HG02884 (cell line): Measurements from ENCODE around the gene EDC4.
"Not testable (repeated sequence)": the region's sequence is repeated elsewhere in the genome, so short reads cannot be mapped to it uniquely, and the experiment has no call there.

ENCODE experiments used
- ATAC-seq: cut with Tn5 transposase; IDR thresholded peaks from one replicate; pipeline ENCODE4 v1.9.1; 2021; ENCODE audit warnings: mild to moderate bottlenecking, moderate library complexity; ENCODE audit not compliant: unreplicated experiment

EDC4 gene

DNA sequence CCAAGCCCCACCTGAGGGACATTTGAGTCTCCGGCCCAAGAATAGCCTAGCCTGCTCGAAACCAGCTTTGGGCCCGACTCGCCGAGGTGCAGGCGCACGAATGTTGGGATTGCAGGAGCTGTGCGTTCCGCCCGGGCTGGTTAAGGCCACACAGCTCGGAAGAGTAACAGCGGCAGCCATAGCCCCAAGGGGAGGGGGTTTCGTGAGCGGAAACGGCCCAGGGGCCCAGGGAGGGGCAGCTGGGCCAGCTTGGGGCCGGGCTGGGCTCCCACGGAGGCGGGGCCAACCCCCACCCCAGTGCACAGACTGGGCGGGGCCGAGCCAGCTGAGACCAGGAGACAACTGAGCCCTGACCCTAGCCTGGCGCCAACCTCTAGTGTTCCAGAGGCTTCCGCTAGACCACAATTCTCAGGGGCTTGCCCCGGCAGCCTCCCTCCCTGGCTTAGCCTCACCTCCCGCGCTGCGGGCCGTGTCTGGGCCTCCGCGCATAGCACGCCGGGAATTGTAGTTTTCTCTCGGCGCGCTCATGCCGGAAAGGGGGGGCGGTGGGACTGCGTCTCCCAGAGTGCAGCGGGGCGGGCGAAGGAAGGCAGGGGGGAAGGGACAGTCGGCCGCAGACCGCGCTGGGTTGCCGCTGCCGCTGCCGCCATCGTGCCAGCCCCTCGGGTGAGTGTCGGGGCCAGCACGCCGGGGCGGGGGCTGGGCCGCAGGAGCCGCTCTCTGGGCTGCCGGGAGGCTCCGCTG is 26.4 kb upstream of the EDC4 start, which contains the start of gene NUTF2:
TSS of gene NUTF2 (plus strand) at position 614 of the 744 bp plus-strand sequence. CDS start 18,198 bp downstream, outside the sequence.
- peak; percentile 55 for ATAC-seq

DNA sequence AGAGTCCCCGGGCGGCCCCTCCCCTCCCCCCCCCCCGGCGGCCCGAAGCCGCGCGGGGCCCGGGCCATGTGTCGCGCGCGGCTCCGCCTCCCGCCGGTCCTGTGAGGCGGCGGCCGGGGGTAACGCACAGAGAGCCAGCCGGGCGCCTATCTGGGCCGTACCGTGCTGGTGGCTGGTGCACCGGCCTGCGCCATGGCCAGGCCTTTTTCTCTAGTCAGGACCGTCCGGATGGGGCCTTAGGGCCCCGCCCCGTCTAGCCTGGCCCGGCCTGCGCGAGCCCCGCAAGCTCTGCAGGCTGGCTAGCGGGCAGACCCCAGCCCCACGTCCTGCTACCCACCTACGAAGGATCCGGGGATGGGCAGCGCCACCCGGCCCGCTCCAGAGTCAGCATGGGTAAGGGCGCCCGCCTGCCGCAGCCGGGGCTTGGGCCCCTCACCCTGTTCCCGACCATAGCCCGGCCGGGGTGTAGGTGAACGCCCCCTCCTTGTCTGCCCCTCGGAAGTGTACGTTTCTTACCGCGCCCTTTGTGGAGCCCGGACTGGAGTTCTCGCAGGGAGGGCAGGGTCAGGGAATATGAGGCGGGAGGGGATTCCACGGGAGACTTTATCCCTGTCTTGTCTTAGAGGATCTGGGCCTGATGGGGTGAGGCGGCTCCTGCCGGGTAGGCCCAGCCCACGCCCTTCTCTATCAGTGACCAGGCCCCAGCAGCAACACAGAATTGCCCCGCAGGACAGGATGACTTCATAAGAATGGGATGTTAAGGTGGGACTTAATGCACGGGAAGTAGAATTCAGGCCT is 25.6 kb upstream of the EDC4 start, which contains the start of gene CENPT:
TSS of gene CENPT (minus strand) at position 630 of the 798 bp plus-strand sequence. CDS start 13,834 bp downstream, outside the sequence.
- peak; percentile 36 for ATAC-seq

DNA sequence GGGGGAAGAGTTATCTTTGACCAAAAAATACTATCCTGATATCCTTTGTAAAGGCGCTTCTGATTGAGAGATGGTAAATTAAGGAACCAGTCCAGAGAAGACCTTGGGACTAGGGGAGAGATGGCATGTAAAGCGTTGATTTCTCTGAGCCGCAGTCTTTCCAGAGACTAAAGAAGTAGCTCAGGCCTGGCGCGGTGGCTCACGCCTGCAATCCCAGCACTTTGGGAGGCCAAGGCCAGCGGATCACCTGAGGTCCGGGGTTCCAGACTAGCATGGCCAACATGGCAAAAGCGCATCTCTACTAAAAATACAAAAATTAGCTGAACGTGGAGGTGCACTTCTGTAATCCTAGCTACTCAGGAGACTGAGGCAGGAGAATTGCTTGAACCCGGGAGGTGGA is 24.7 kb upstream of the EDC4 start:
- no peak for ATAC-seq

DNA sequence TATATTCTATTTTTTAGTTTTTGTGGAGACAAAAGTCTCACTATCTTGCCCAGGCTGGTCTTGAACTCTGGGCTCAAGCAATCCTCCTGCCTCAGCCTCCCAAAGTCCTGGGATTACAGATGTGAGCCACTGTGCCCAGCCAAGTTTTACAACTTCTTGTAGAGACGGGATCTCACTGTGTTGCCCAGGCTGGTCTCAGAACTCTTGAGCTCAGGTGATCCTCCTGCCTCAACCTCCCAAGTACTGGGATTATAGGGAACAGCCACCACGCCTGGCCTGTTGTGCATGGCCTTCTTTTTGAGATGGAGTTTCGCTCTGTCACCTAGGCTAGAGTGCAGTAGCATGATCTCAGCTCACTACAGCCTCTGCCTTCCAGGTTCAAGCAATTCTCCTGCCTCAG is 19.2 kb upstream of the EDC4 start:
- no peak for ATAC-seq

DNA sequence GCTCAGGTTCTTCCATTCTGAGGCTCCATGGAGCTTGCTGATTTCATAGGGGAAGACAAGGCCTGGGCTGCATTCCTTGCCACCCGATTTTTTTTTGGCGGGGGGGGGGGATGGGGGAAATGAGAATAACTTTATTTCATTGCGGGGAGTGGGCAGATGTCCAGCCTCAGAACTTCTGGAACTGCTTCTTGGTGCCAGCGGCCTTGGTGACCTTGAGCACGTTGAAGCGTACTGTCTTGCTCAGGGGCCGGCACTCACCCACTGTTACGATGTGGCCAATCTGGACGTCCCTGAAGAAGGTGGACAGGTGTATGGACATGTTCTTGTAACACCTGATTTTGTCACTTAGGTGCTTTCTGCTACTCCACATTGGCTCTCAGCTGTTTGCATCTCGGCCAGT is 17.1 kb upstream of the EDC4 start:
- no peak for ATAC-seq

DNA sequence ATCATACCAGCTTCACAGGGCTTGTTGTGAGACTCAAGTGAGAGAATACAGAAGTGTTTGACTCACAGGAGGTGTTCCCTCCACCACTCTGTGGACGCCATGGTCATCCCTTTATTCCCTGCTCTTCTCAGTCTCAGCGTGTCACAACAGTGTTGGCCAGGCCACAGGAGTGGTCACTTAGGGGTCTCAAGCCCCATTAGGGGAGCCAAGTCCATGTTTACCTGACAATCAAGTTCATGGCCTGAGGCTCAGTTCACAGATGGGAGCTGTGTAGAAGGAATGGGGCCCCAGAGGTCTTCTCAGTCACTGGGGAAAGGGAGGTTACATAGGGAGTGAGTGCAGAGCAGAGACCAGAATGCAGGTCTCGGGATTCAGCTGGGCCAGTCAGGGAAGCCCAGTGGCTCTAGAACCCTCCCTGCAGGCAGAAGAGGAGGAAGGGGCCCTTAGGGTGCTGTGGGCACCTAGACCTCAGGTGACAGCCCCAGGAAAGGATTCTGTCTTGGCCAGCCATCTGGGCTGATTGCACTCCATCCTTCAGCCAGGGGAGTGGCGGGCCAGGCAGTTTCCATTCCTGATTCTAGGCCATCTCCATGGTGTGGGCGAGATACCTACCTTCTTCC is 15.8 kb upstream of the EDC4 start:
- no peak for ATAC-seq

DNA sequence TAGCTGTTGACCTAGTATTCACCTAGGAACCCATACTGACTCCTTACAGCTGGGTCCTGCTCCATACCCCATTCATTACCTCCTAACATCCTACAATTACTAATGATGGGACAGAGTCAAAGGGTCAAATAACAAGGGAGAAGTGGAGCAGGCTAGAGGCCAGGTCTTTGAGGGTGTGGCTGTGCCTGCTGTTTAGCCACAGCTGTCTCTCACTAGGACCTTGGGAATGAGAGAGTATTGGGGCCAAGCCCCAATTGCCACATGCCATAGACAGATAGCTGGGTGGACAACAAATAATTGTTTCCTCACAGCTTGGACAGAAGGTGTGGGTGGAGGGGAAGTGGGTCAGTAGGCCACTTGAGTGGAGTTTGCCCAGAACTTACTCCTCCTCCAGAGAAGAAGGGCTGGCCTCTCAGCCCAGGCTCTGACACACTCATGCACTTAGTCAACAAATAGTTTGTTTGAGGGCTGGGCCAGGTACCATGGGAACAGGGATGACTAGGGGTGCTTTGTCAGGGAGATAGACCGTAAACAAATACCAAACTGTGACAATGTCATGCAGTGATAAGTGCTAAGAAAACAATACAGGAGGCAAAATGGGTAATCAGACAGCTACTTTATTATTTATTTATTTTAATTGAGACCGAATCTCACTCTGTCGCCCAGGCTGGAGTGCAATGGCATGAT is 15.2 kb upstream of the EDC4 start:
- no peak for ATAC-seq

DNA sequence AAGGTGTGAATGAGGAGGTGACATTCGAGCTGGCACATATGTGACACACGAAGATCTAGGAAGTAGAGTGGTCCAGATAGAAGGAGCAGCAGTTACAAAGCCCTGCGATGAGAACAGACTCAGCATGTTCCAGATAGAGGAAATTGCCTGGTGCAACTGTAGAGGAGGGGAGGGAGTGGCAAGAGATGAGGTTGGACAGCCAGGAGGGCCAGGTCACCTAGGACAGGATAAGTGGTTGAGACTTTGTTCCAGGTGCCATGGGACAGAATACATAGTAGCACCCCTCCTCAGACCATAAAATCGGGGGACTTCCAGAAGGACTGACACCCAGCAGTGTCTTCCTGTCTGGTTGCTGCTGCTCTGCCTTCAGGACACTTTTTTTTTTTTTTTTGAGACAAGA is 14.4 kb upstream of the EDC4 start:
- no peak for ATAC-seq

DNA sequence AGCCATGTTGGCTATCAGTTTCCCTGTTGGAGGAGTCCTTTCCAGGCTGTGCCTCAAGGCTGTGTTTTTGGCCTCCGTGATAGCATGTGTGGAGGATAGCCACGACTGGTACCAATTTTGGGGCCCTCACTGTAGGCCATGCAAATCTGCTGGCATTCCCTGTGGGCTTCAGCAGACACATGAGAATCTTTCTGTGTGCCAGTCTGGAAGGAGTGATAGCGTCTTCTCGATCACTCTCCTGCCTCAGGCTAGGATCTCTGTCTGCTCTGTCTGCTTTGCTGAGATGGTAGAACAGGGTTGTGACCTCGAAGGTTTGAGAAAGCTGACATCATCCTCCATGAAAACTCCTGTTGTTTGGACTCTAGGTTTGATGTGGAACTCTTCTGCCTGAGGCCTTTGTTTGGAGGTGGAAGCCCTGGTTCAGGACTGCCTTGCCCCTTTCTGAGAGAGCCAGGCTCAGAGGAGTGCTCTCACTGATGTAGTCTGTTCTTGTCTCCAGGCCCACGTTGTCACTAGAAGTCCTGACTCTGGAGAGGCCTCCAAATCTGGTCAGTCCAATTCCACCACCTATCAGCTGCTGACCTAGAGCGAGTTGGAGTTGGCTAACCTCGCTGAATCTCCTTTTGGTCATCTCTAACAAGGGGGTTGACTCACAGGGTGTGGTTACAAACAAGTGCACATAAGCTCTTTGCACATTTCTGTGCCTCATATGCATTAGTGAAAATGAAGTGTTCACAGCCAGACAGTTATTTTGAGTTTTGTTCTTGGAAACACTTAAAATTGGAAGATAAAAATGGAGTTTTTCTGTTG is 12.1 kb upstream of the EDC4 start:
- no peak for ATAC-seq

DNA sequence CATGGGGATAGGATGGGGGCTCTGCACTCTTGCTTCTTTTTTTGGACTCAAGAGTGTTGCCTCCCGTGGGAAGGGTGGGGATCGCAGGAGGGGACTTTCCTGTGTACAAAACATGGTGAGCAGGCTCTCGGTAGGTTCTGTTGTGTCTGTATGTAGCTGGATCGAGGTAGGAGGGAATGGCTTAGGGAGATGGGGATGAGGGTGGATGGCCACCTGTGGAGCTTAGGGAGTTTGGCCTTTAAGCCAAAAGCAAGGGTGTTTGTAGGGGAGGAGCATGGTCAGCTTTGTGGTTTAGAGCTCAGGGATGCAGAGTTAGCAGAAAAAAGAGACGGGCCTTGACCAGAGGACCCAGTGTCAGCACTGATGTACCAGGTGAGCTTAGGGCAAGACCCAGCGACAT is 11.0 kb upstream of the EDC4 start:
- ATAC-seq = no peak

DNA sequence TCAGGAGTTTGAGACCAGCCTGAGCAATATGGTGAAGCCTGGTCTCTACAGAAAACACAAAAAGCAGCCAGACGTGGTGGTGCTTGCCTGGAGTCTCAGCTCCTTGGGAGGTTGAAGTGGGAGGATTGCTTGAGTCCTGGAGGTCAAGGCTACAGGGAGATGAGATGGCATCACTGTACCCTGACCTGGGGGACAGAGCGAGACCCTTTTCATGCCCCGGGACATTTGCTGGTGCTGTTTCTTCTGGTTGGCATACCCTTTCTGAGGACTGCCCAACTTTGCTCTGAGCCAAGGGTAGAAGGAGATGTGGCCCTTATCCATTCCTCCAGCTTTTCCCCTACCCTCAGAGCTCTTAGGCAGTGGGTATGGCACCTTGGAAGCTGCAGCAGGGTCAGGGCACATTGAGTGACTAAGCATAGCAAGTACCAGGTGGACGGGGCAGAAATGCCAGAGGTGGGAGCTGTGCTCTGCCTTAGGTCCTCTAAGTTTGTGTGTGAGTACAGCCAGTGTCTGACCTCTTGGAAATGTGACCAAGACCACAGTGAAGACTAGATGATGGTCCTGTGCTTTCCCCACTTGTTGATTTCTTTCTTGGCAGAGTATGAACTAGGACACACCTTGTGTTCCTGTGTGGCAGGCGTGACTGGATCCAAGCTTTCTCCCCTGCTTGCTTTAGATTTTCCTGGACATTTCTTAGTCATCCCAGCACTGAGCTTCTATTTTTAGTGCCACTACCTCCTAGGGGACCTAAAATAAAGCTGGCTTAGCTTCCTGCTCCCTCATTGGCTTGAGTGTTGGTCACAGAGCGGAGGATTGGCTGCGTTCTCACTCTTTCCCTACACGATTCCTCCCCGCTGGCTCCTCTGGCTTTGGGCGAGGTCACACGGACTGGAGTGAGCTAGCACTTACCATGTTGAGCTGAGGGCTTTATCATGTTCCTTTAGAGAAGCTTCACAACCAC is 9.9 kb upstream of the EDC4 start:
- no peak for ATAC-seq

DNA sequence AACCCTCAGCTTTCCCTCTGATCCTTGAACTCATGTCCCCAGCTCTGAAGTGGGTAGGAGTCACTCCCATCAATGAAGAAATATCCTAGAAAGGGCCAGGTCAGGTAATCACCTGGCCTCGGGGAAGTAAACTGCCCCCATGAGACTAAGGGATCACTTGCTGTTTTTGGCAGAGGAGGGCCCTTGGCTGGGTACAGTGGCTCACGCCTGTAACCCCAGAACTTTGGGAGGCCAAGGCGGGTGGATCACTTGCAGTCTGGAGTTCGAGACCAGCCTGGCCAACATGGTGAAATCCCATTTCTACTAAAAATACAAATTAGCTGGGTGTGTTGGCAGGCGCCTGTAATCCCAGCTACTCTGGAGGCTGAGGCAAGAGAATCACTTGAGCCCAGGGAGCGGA is 8.8 kb upstream of the EDC4 start:
- ATAC-seq = not testable (repeated sequence)

DNA sequence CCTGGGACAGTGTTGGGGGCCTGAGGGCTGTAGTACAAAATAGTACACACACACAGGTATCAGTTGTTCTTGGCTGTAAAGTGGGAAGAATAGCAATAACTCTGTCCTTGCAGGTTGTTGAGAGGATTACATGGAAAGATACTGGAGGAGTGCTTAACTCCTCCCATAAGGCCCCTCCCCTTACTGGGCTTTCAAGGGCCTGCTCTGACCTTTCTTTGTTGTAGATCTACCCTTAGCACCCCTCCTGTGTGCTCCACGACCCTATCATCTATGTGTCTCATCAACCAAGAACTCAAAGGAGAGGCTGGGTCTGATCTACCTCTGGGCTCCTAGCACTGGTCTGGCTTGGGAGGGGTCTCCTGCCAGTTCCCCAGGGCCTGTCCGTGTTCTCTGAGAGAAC is 8.3 kb upstream of the EDC4 start:
- ATAC-seq = no peak

DNA sequence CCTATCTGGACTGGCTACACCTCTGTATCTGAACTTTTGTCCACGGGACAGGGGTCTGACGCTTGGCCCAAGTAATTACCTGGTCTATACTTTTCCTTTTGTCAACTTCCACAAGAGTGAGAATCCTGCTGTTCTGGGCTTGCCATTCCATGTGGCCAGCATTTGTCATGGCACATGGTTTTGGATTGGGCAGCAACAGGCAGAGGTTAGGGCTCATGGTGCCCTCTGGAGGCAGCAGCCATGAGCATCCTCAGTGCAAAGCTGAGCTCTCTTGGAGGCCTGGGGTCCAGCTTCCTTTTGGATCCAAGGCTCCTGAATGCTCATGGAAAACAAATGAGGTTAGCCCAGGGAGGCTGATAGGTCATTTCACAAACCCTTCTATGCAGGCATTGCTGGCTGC is 7.5 kb upstream of the EDC4 start:
- no peak for ATAC-seq

DNA sequence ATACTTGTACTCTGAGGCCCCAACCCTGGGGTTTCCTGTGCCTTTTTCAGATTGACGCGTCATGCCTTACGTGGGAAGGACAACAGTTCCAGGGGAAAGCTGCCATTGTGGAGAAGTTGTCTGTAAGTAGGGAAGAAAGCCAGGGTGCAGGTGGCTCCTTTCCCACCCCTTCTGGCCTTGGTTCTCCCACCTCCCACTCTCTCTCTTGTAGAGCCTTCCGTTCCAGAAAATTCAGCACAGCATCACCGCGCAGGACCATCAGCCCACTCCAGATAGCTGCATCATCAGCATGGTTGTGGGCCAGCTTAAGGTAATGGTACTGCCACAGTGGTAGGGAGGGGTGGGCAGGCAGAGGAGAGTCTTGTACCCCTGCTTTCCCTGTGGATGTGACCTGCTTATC is 4.6 kb upstream of the EDC4 start:
- ATAC-seq = no peak

DNA sequence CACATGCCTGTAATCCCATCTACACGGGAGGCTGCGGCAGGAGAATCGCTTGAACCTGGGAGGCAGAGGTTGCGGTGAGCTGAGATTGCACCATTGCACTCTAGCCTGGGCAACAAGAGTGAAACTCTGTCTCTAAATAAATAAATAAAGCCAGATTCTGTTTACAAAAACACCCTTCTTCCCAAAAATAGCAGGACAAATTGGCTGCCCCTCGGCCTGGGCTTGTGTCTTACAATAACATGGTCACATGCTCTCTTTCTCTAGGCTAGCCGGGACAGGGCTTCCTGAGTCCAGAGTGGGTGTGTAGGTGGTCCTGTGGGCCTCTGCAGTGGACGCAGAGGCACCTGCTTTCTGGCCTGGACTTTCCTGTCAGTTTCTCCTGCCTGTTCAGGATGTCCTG is 3.2 kb upstream of the EDC4 start:
- no peak for ATAC-seq

DNA sequence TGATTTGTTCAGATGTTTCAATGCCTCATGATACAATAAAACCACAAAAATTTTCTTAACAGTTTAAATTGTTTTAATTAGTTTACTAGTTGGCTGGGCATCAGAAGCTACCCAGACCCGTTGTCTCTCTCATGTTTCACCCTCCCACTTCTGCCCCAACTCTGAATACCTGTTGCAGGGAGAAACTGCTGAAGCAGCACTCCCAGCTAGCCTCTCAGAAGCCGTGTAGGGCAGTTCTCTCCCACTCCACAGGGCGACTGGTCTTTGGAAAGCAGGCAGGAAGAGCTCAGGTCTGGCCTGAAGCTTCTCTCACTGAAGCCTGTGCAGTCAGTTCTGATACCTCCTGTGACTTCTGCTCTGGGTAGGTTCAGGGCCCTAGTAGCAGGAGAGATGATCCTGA is 1.6 kb upstream of the EDC4 start:
- no peak for ATAC-seq

DNA sequence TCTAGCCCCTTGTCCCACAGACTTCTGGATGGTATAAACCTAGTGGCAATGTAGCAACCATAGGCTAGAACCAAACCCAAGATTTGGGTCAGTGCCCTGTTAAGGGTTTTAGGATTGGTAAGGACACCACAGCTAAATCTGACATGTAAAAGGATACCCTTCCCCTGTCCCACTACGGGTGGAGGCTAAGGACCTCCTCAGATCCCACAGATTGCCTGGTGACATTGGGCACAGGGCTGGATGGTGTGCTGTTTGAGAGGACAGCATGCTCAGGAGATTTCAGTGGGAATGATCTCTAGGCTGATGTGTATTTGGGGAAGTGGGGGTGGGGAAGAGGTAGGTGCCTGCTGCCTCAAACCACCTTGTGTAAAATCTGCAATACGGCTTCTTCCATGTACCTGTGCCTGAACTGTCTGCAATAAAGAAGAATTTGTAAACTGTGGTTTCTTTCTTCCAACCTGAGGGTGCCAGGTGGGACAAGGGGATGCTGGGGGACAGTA is 671 bp upstream of the EDC4 start:
- no peak for ATAC-seq
